ENCODE results near the gene SLAIN2. TPM values are rescaled to one million over a fixed set of nuclear protein-coding genes. Genes with fewer than 3 reads are reported as not detected.

SLAIN2 gene
- total and polyA plus RNA-seq, 2 of the 4 experiments (the other 2 are of a cell fraction) = 23.3 to 53.0 TPM

DNA sequence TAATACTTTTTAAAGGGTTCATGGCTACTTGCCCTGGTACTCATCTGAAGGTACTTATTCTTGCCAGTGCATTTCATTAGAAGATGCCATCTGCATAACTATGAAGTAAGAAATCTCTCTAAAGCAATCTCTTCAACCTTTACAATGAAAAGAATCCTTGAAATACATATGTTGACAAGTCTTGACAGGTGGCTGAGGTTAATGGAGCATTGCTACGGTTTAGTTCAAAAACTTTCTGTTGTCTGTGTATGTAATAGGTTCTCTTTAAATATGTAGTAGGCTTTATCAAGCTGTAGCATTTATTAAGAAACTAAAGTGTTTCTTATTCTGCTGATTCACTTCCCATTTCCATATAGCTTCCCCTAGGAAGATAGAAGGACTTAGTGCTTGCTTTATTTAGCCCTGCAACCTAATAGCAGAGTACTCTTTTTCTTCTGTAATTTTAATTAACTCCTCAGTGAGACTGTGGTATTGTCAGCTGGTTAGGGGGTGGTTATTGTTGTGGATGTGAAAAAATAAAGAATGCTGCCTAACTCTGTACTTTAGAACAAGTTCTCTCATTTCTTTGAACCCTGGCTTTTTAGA lies 39.3 kb downstream of the SLAIN2 start:
- Histone ChIP-seq H2BK5ac (ENCODE audit: low read depth, low read length, poor library complexity, severe bottlenecking) (no peak overlapping the region), H3K14ac (replicated peaks; ENCODE audit: low read depth, low read length) (no peak overlapping the region), H4K8ac (ENCODE audit: low read depth in 2 of 2, low read length in 2 of 2) (no peak overlapping the region), H4K91ac (ENCODE audit: insufficient read depth, low read depth, low read length) (no peak overlapping the region), H4K5ac (ENCODE audit: low read depth, low read length) (no peak overlapping the region; the same call in 1 of the 2 replicates), H2AK9ac (replicated peaks; ENCODE audit: low read depth, low read length, poor library complexity) (no peak overlapping the region), H3K9ac (ENCODE audit: low read depth, low read length) (no peak overlapping the region), H3K4me1 (ENCODE audit: control insufficient read depth, insufficient read depth, low read length) (no peaks in the 10 kb centered on the region), H2BK20ac (ENCODE audit: low read depth, low read length) (no peak overlapping the region), H3K4ac (ENCODE audit: low read depth, low read length) (no peak overlapping the region), H3K27me3 (ENCODE audit: control insufficient read depth, insufficient read depth, low read length) (no peaks in the 10 kb centered on the region), H4K20me1 (ENCODE audit: insufficient read depth, low read length) (peaks cover 3% of the 10 kb centered on the region), H2BK120ac (ENCODE audit: low read depth, low read length) (no peak overlapping the region), H3K18ac (ENCODE audit: low read depth, low read length) (no peak overlapping the region), H3K4me3 (ENCODE audit: insufficient read depth, low read depth, low read length) (no peak overlapping the region), H3K79me1 (ENCODE audit: low read depth in 1 of 2, low read length in 2 of 2) (peaks cover 33 to 51% of the 10 kb centered on the region in 2 experiments), H3K27ac (ENCODE audit: insufficient read depth, low read length) (no peak overlapping the region), H2BK15ac (ENCODE audit: low read depth, low read length) (no peak overlapping the region), H3K23ac (ENCODE audit: low read depth, low read length) (no peak overlapping the region), H3K36me3 (ENCODE audit: control insufficient read depth, insufficient read depth, low read length) (peaks cover 14% of the 10 kb centered on the region), H3K4me2 (ENCODE audit: low read depth, low read length) (no peak overlapping the region), H3K9me3 (ENCODE audit: control insufficient read depth, insufficient read depth, low read length) (no peaks in the 10 kb centered on the region), H2AFZ (replicated peaks; ENCODE audit: low read length, poor library complexity) (no peak overlapping the region), H2AK5ac (ENCODE audit: low read depth, low read length) (no peak overlapping the region), H3K9me1 (ENCODE audit: insufficient read depth, low read length) (0 out of 2 replicates have a peak, but pooled peaks cover under 1% of the 10 kb centered on the region), H3K56ac (ENCODE audit: extremely low read depth, insufficient read depth, low read length) (no peak overlapping the region)
- no peak for ATAC-seq (ENCODE audit: low read depth)
- in situ Hi-C loops (cut with MboI; ENCODE audit: low sequenced_read_pairs) (loop anchor here (25.0 kb wide), 1 partner anchor 107 kb away; the partner anchor contains the start of genes SLC10A4 and ZAR1), intact Hi-C loops (cut with micrococcal nuclease) (loop anchor here (1.0 kb wide), 1 partner anchor 22 kb away; no protein-coding TSS in a partner anchor), dilution Hi-C loops (cut with HindIII; ENCODE audit: low sequenced_read_pairs, unreplicated experiment) (no loop called here)
- no CpG with 5 or more reads among the region's 1 CpG for WGBS, 2 experiments (ENCODE audit: extremely low coverage in 2 of 2, insufficient read length in 1 of 2)
- ChIA-PET CTCF (no interaction called here), POLR2A (ENCODE audit: unreplicated experiment) (interaction anchor here (0.6 kb wide), 1 partner anchor 26 kb away, joined by 6 read pairs; no protein-coding TSS in a partner anchor)
- no peak for TF ChIP-seq RFX5 (IDR thresholded peaks at IDR 0.05; ENCODE audit: low read depth, low read length)
- no peak for TF ChIP-seq CHD1 (IDR thresholded peaks at IDR 0.05; ENCODE audit: low read depth, low read length)
- TF ChIP-seq MAZ (IDR thresholded peaks at IDR 0.05; ENCODE audit: borderline replicate concordance, low read depth, low read length) = no peak
- no peak for TF ChIP-seq RCOR1 (IDR thresholded peaks at IDR 0.05; ENCODE audit: insufficient replicate concordance, low read length)
- TF ChIP-seq MXI1 (IDR thresholded peaks at IDR 0.05; ENCODE audit: borderline replicate concordance, low read depth, low read length) = no peak
- TF ChIP-seq BHLHE40 (IDR thresholded peaks at IDR 0.05; ENCODE audit: low read depth, low read length) = no peak
- BruUV-seq (replicated peaks) = no TSS peak
- DNase-seq = no peak
